ENCODE results near the gene DLX6.

DNA sequence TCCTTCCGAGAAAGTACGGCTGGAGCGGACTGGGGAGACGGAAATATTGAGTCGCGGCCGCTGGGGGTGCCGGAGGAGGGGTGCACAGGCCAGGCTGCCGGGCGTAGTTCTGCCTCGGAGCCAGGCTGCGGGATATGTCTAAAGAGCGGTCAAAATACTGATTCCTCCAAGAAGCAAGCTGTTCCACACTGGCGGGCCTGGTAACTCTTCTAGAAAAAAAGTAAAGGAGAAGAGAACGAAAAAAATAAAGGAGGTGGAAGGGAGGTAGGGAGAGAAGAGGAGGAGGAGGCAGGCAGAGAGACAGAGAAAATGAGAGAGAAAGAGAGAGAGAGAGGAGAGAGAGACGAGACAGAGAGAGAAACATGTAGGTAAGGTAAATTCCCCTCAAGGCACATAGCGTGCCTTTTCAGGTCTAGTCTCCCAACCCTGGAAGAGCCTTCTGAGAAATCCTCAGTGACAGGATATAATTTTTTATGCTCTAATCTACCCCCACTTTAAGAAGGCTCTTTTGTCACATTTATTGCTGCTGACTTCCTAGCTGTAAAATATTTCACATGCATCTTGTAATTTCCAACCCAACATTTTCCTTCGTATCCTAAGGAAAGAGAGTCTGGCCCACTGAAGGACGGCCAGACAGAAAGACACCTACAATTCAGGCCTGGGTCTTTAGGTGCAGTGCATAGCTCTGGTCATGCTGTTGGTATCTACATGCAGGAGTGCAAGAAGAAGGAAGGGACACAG is 13.6 kb downstream of the DLX6 start:
- TF ChIP-seq EP300 (IDR thresholded peaks at IDR 0.05; ENCODE audit: low read depth) (no peak), POLR2A (IDR thresholded peaks at IDR 0.05) (no peak), POLR2AphosphoS5 (IDR thresholded peaks at IDR 0.05) (no peak)
- TF ChIP-seq, protein P1, sequence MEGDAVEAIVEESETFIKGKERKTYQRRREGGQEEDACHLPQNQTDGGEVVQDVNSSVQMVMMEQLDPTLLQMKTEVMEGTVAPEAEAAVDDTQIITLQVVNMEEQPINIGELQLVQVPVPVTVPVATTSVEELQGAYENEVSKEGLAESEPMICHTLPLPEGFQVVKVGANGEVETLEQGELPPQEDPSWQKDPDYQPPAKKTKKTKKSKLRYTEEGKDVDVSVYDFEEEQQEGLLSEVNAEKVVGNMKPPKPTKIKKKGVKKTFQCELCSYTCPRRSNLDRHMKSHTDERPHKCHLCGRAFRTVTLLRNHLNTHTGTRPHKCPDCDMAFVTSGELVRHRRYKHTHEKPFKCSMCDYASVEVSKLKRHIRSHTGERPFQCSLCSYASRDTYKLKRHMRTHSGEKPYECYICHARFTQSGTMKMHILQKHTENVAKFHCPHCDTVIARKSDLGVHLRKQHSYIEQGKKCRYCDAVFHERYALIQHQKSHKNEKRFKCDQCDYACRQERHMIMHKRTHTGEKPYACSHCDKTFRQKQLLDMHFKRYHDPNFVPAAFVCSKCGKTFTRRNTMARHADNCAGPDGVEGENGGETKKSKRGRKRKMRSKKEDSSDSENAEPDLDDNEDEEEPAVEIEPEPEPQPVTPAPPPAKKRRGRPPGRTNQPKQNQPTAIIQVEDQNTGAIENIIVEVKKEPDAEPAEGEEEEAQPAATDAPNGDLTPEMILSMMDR (IDR thresholded peaks at IDR 0.05): no peak

All from transverse colon (tissue), 4 donors.